ENCODE results near the gene AP1B1.

GRCh38 chr22:29397791-29398190 is 9.4 kb upstream of the AP1B1 start:
- TF ChIP-seq POLR2A (IDR thresholded peaks at IDR 0.05) (no peak), CTCF (IDR thresholded peaks at IDR 0.05) (no peak)

All from testis (tissue), 2 donors.